IgD-negative memory B cell (primary cell): ENCODE measurements around the gene MACF1. TPM values are rescaled to one million over a fixed set of nuclear protein-coding genes. Genes with fewer than 3 reads are reported as not detected.
A peak's percentile ranks its signal among the peaks of the same experiment; 100 is the strongest.
"Not testable (repeated sequence)": the region's sequence is repeated elsewhere in the genome, so short reads cannot be mapped to it uniquely, and the experiment has no call there.

Experiments
- H3K27ac Mint-ChIP-seq, 3 donors: one replicate each; pipeline ENCODE4 v1.8.0; 2020 to 2022; ENCODE audit warnings: mild to moderate bottlenecking in 3 of 3, mixed read lengths in 3 of 3, moderate library complexity in 1 of 3
- H3K27me3 Mint-ChIP-seq: one replicate; pipeline ENCODE4 v1.8.0; 2021; ENCODE audit warnings: mixed read lengths
- H3K36me3 Mint-ChIP-seq: one replicate; pipeline ENCODE4 v1.8.0; 2020; ENCODE audit warnings: mild to moderate bottlenecking, mixed read lengths
- H3K4me1 Mint-ChIP-seq, 3 donors: one replicate each; pipeline ENCODE4 v1.8.0; 2020 to 2022; ENCODE audit warnings: mixed read lengths in 3 of 3, mild to moderate bottlenecking in 1 of 3
- H3K4me3 Mint-ChIP-seq, 4 donors: one replicate each; pipeline ENCODE4 v1.8.0; 2020 to 2022; ENCODE audit warnings: mild to moderate bottlenecking in 4 of 4, mixed read lengths in 4 of 4, moderate library complexity in 3 of 4
- H3K9me3 Mint-ChIP-seq, 3 donors: one replicate each; pipeline ENCODE4 v1.8.0; 2020 to 2021; ENCODE audit warnings: mixed read lengths in 3 of 3, mild to moderate bottlenecking in 1 of 3
- polyA plus RNA-seq: library from polyadenylated mRNA; unstranded; fragments of 300-500 nt; fragmentation: Illumina TruSeq; gene quantifications from one replicate; pipeline ENCODE4 v1.2.3, GENCODE V29; 2021

Gene MACF1
- polyA plus RNA-seq, 1 donor from 2014 or later, result 51.2 TPM

- H3K4me1 Mint-ChIP-seq, result peaks cover 41 to 47% (median 44%) of the 10 kb centered on the region in 3 donors
- peaks cover 1% of the 10 kb centered on the region for H3K36me3 Mint-ChIP-seq
- no peaks in the 10 kb centered on the region for H3K27me3 Mint-ChIP-seq
- no peaks in the 10 kb centered on the region for H3K9me3 Mint-ChIP-seq
- H3K27ac Mint-ChIP-seq, result peak overlapping the region in 1 of 3 donors; percentile 25
- H3K4me3 Mint-ChIP-seq, result peak overlapping the region; percentile 14 to 74 (median 34)
These were observed 9.1 kb upstream of the MACF1 start for GRCh38 chr1:39195166-39196111.

GRCh38 chr1:39196244-39197215 is 8.0 kb upstream of the MACF1 start:
- peak overlapping the region; percentile 25 to 90 (median 89) for H3K27ac Mint-ChIP-seq
- peak overlapping the region; percentile 14 to 83 (median 62) for H3K4me3 Mint-ChIP-seq
- H3K9me3 Mint-ChIP-seq, result no peaks in the 10 kb centered on the region
- H3K36me3 Mint-ChIP-seq, result peaks cover 1% of the 10 kb centered on the region
- peaks cover 42 to 53% (median 44%) of the 10 kb centered on the region in 3 donors for H3K4me1 Mint-ChIP-seq
- H3K27me3 Mint-ChIP-seq, result no peaks in the 10 kb centered on the region

GRCh38 chr1:39199593-39199992 is 4.9 kb upstream of the MACF1 start:
- Mint-ChIP-seq H3K4me1 (peaks cover 33 to 56% (median 35%) of the 10 kb centered on the region in 3 donors), H3K27me3 (no peaks in the 10 kb centered on the region), H3K27ac (peak overlapping the region in 2 of 3 donors; percentile 48 to 54), H3K4me3 (peak overlapping the region in 1 of 4 donors; percentile 31), H3K9me3 (no peaks in the 10 kb centered on the region), H3K36me3 (peaks cover 1% of the 10 kb centered on the region)

GRCh38 chr1:39205102-39205780 is 746 bp downstream of the MACF1 start:
- H3K4me3 Mint-ChIP-seq, result peak overlapping the region; percentile 4 to 88 (median 68)
- H3K36me3 Mint-ChIP-seq, result no peaks in the 10 kb centered on the region
- H3K4me1 Mint-ChIP-seq, result peaks cover 12 to 34% (median 17%) of the 10 kb centered on the region in 3 donors
- no peaks in the 10 kb centered on the region for H3K9me3 Mint-ChIP-seq
- H3K27me3 Mint-ChIP-seq, result no peaks in the 10 kb centered on the region
- peak overlapping the region; percentile 3 to 83 (median 65) for H3K27ac Mint-ChIP-seq

- Mint-ChIP-seq H3K4me3 (no peak overlapping the region), H3K9me3 (no peaks in the 10 kb centered on the region), H3K27me3 (no peaks in the 10 kb centered on the region), H3K27ac (no peak overlapping the region), H3K4me1 (peaks cover 12 to 32% (median 16%) of the 10 kb centered on the region in 3 donors), H3K36me3 (no peaks in the 10 kb centered on the region)
These were observed 1.4 kb downstream of the MACF1 start for GRCh38 chr1:39205781-39206464.

- not testable (repeated sequence) for H3K27me3 Mint-ChIP-seq, H3K27ac Mint-ChIP-seq
- peaks cover 12 to 20% (median 13%) of the 10 kb centered on the region in 3 donors for H3K4me1 Mint-ChIP-seq
These were observed 3.9 kb downstream of the MACF1 start for GRCh38 chr1:39208360-39208759.

GRCh38 chr1:39210649-39211048 is 6.2 kb downstream of the MACF1 start:
- Mint-ChIP-seq H3K4me1 (peaks cover 16 to 19% (median 16%) of the 10 kb centered on the region in 3 donors), H3K27ac (no peak overlapping the region), H3K9me3 (no peaks in the 10 kb centered on the region), H3K36me3 (no peaks in the 10 kb centered on the region), H3K27me3 (no peaks in the 10 kb centered on the region), H3K4me3 (no peak overlapping the region)

More at GRCh38 chr1:39208360-39208759, 3.9 kb downstream of the MACF1 start:
- H3K9me3 Mint-ChIP-seq, H3K4me3 Mint-ChIP-seq, H3K36me3 Mint-ChIP-seq: not testable (repeated sequence)

- Mint-ChIP-seq H3K27ac (no peak overlapping the region), H3K36me3 (no peaks in the 10 kb centered on the region), H3K9me3 (no peaks in the 10 kb centered on the region), H3K4me1 (peaks cover 23 to 29% (median 24%) of the 10 kb centered on the region in 3 donors), H3K27me3 (no peaks in the 10 kb centered on the region), H3K4me3 (no peak overlapping the region)
These were observed 8.0 kb downstream of the MACF1 start for GRCh38 chr1:39212499-39212898.

- Mint-ChIP-seq H3K4me1 (peaks cover 27 to 35% (median 28%) of the 10 kb centered on the region in 3 donors), H3K27ac (peak overlapping the region in 2 of 3 donors; percentile 41 to 45), H3K36me3 (no peaks in the 10 kb centered on the region), H3K9me3 (no peaks in the 10 kb centered on the region), H3K27me3 (no peaks in the 10 kb centered on the region), H3K4me3 (peak overlapping the region in 2 of 4 donors; percentile 3 to 90)
These were observed 9.1 kb downstream of the MACF1 start for GRCh38 chr1:39213511-39214002.

- no peaks in the 10 kb centered on the region for H3K27me3 Mint-ChIP-seq
- peak overlapping the region; percentile 53 to 96 (median 90) for H3K4me3 Mint-ChIP-seq
- H3K27ac Mint-ChIP-seq, result peak overlapping the region; percentile 45 to 90 (median 50)
- peaks cover 27 to 37% (median 30%) of the 10 kb centered on the region in 3 donors for H3K4me1 Mint-ChIP-seq
- no peaks in the 10 kb centered on the region for H3K36me3 Mint-ChIP-seq
- no peaks in the 10 kb centered on the region for H3K9me3 Mint-ChIP-seq
These were observed 9.7 kb downstream of the MACF1 start for GRCh38 chr1:39214021-39214713.

GRCh38 chr1:39214714-39214997 is 10.2 kb downstream of the MACF1 start:
- Mint-ChIP-seq H3K27ac (peak overlapping the region; percentile 45 to 93 (median 90)), H3K9me3 (no peaks in the 10 kb centered on the region), H3K4me1 (peaks cover 29 to 38% (median 34%) of the 10 kb centered on the region in 3 donors), H3K4me3 (peak overlapping the region in 3 of 4 donors; percentile 90 to 96 (median 90)), H3K27me3 (no peaks in the 10 kb centered on the region), H3K36me3 (no peaks in the 10 kb centered on the region)

GRCh38 chr1:39214998-39215873 is 10.7 kb downstream of the MACF1 start:
- Mint-ChIP-seq H3K9me3 (no peaks in the 10 kb centered on the region), H3K27me3 (no peaks in the 10 kb centered on the region), H3K27ac (peak overlapping the region; percentile 45 to 93 (median 90)), H3K36me3 (no peaks in the 10 kb centered on the region), H3K4me1 (peaks cover 29 to 38% (median 34%) of the 10 kb centered on the region in 3 donors), H3K4me3 (peak overlapping the region; percentile 90 to 96 (median 92))
